Measurements from ENCODE around the gene ABCD1. TPM values are rescaled to one million over a fixed set of nuclear protein-coding genes. Genes with fewer than 3 reads are reported as not detected.

Gene ABCD1
- total RNA-seq, 1 donor from 2014 or later: 12.6 TPM

DNA sequence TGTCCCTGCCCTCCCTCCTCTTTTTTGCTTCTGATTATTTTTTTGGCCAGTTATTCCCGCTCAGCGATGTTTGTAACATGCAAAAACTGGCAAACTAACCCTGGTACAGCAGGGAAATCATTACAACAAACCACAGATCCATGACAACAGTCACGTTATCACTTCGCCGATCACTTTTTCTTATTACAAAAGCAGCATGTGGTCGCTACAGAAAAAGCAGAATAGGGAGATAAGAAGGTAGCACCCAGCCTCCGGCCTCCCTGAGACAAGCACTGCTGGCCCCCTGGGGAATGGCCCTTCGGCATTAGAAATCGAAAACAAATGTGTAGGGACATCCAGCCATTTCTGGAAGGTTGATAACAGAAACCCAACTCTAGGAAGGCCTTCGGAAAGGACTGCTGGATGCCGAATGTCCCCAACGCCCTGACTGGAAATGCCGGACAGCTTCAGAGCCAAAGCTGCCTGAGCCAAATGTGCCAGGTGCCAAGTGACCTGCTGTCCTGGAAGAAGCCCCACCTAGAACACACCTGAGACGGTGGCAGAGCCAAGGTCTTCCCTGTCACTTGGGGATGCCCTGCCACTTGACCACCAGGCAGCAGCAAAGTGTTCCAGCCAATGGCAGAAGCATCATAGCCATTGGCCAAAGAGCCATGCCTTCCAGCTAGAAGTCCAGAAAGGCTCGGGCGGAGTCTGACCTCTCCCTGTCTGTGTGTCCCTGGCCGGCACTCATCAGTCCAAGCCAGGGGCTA is 66.6 kb downstream of the ABCD1 start:
- TF ChIP-seq, protein P1, sequence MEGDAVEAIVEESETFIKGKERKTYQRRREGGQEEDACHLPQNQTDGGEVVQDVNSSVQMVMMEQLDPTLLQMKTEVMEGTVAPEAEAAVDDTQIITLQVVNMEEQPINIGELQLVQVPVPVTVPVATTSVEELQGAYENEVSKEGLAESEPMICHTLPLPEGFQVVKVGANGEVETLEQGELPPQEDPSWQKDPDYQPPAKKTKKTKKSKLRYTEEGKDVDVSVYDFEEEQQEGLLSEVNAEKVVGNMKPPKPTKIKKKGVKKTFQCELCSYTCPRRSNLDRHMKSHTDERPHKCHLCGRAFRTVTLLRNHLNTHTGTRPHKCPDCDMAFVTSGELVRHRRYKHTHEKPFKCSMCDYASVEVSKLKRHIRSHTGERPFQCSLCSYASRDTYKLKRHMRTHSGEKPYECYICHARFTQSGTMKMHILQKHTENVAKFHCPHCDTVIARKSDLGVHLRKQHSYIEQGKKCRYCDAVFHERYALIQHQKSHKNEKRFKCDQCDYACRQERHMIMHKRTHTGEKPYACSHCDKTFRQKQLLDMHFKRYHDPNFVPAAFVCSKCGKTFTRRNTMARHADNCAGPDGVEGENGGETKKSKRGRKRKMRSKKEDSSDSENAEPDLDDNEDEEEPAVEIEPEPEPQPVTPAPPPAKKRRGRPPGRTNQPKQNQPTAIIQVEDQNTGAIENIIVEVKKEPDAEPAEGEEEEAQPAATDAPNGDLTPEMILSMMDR (conservative IDR thresholded peaks at IDR 0.05; ENCODE audit: low read depth, low read length): no peak
- no peak overlapping the region for H3K4me3 ChIP-seq (ENCODE audit: low read depth, low read length)

DNA sequence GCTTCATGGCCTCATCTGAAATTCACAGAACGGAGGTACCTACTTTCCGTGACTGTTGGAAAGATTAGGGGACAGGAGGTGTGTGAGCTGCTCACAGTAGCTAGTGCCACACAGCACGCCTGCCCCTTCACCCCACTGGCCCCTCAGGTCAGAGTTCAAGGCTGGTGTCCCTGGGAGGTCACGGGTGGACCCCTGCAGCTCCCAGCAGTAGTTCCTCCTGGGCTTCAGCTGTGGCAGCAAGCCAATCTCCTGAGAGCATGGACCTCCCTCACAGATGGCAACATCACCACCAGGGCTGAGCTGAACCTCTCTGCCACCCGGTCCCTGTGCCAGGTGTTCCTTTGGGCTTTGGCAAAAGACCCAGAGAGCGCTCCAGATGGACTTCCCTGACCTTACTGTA is 67.7 kb downstream of the ABCD1 start:
- no peak for DNase-seq (ENCODE audit: low read depth)
- TF ChIP-seq, protein P1 (conservative IDR thresholded peaks at IDR 0.05; ENCODE audit: low read depth, low read length): no peak

More for the DNA sequence above, 66.6 kb downstream of the ABCD1 start:
- no peak for DNase-seq (ENCODE audit: low read depth)

DNA sequence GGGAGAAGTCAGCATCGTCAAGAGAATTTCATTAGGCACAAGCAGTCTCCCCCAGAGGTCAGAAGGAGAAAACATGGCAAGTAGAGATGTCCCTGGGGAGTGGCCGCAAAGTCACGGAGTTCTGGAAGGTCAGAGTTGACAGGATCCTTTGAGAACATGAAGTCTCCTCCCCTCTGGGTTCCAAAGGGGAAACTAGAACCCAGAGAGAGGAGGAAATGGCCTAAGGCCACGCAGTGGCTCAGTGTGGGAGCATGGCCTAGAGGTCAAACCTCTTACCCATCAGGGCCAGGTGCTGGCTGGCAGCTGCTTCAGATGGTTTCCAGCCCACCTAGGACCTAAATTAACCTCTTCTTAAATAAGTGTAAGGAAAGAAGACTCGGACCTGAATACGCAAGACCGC is 68.6 kb downstream of the ABCD1 start:
- H3K4me3 ChIP-seq (ENCODE audit: low read depth, low read length): peak overlapping the region; percentile 69
- TF ChIP-seq, protein P1 (conservative IDR thresholded peaks at IDR 0.05; ENCODE audit: low read depth, low read length): no peak
- no peak for DNase-seq (ENCODE audit: low read depth)

More for the DNA sequence above, 67.7 kb downstream of the ABCD1 start:
- H3K4me3 ChIP-seq (ENCODE audit: low read depth, low read length): no peak overlapping the region

Other genes starting within 250 kb of the ABCD1 start
- gene BGN, start 229.9 kb upstream of the ABCD1 start, total RNA-seq: 0.69 TPM in 1 of 2 replicates, not detected in the other
- gene ATP2B3, start 207.2 kb upstream of the ABCD1 start, total RNA-seq: not detected in 2 replicates
- gene CCNQ, start 125.7 kb upstream of the ABCD1 start, total RNA-seq: 31.4 and 48.3 TPM in 2 replicates
- gene DUSP9, start 77.7 kb upstream of the ABCD1 start, total RNA-seq: 3.1 and 5.9 TPM in 2 replicates
- gene PNCK, start 51.0 kb upstream of the ABCD1 start, total RNA-seq: 0.86 TPM in 1 of 2 replicates, not detected in the other
- gene SLC6A8, start 36.9 kb upstream of the ABCD1 start, total RNA-seq: 20.0 and 30.5 TPM in 2 replicates
- 155 and 163 TPM in 2 replicates for gene BCAP31, start 469 bp upstream of the ABCD1 start, total RNA-seq
- gene PLXNB3, start 39.4 kb downstream of the ABCD1 start, total RNA-seq: 2.9 and 7.4 TPM in 2 replicates
- gene SRPK3, start 56.2 kb downstream of the ABCD1 start, total RNA-seq: 0.17 TPM in 1 of 2 replicates, not detected in the other
- gene IDH3G, start 69.5 kb downstream of the ABCD1 start, total RNA-seq: 62.2 and 91.4 TPM in 2 replicates
- gene SSR4, start 69.8 kb downstream of the ABCD1 start, total RNA-seq: 128 and 239 TPM in 2 replicates
- under 0.01 and 0.17 TPM in 2 replicates for gene PDZD4, start 105.7 kb downstream of the ABCD1 start, total RNA-seq
- gene L1CAM, start 161.3 kb downstream of the ABCD1 start, total RNA-seq: 35.7 and 62.1 TPM in 2 replicates
- 0.22 and 1.4 TPM in 2 replicates for gene AVPR2, start 179.8 kb downstream of the ABCD1 start, total RNA-seq
- 11.6 and 20.2 TPM in 2 replicates for gene ARHGAP4, start 201.4 kb downstream of the ABCD1 start, total RNA-seq
- 88.0 and 171 TPM in 2 replicates for gene NAA10, start 210.2 kb downstream of the ABCD1 start, total RNA-seq
- gene RENBP, start 219.8 kb downstream of the ABCD1 start, total RNA-seq: 0.92 and 1.5 TPM in 2 replicates
- 59.7 and 61.9 TPM in 2 replicates for gene HCFC1, start 247.0 kb downstream of the ABCD1 start, total RNA-seq
- 2.3 and 4.3 TPM in 2 replicates for gene TMEM187, start 247.9 kb downstream of the ABCD1 start, total RNA-seq